Endothelial cell (in vitro differentiated cells): ENCODE data around the gene PCNX3. TPM values are rescaled to one million over a fixed set of nuclear protein-coding genes. Genes with fewer than 3 reads are reported as not detected.
A peak's percentile ranks its signal among the peaks of the same experiment; 100 is the strongest.

Experiments used
- DNase-seq: peaks from one replicate; pipeline ENCODE4 v3.0.0; 2021; ENCODE audit warnings: low spot score
- H3K27ac Mint-ChIP-seq: one replicate; pipeline ENCODE4 v1.8.0; 2021; ENCODE audit warnings: mixed read lengths, inconsistent platforms; ENCODE audit not compliant: unreplicated experiment
- H3K27me3 Mint-ChIP-seq: one replicate; pipeline ENCODE4 v1.8.0; 2021; ENCODE audit warnings: mild to moderate bottlenecking, moderate library complexity, mixed read lengths, inconsistent platforms; ENCODE audit not compliant: unreplicated experiment
- H3K36me3 Mint-ChIP-seq: one replicate; pipeline ENCODE4 v1.8.0; 2021; ENCODE audit warnings: mild to moderate bottlenecking, low read depth, mixed read lengths, inconsistent platforms; ENCODE audit not compliant: unreplicated experiment
- H3K4me1 Mint-ChIP-seq: one replicate; pipeline ENCODE4 v1.8.0; 2021; ENCODE audit warnings: mild to moderate bottlenecking, mixed read lengths, inconsistent platforms; ENCODE audit not compliant: unreplicated experiment
- H3K4me3 Mint-ChIP-seq: one replicate; pipeline ENCODE4 v1.8.0; 2021; ENCODE audit warnings: mild to moderate bottlenecking, mixed read lengths, inconsistent platforms; ENCODE audit not compliant: unreplicated experiment
- H3K9me3 Mint-ChIP-seq: one replicate; pipeline ENCODE4 v1.8.0; 2021; ENCODE audit warnings: mixed read lengths, inconsistent platforms; ENCODE audit not compliant: unreplicated experiment
- CTCF ChIP-seq: fragments of 200-600 bp; sonication (generic); IDR thresholded peaks from one replicate; pipeline ENCODE4 v1.5.0; 2021; ENCODE audit warnings: antibody characterized with exemption; ENCODE audit not compliant: unreplicated experiment
- total RNA-seq: library from RNA; stranded (reverse); fragmentation: NEBNext Ultra II Directional; extraction: Animal tissue kit (Norgen Biotek cat#: 25700); gene quantifications from one replicate; pipeline ENCODE4 v1.2.1, GENCODE V29; 2021; ENCODE audit not compliant: unreplicated experiment

Gene PCNX3
- total RNA-seq, 1 donor from 2014 or later: 76.1 TPM

DNA sequence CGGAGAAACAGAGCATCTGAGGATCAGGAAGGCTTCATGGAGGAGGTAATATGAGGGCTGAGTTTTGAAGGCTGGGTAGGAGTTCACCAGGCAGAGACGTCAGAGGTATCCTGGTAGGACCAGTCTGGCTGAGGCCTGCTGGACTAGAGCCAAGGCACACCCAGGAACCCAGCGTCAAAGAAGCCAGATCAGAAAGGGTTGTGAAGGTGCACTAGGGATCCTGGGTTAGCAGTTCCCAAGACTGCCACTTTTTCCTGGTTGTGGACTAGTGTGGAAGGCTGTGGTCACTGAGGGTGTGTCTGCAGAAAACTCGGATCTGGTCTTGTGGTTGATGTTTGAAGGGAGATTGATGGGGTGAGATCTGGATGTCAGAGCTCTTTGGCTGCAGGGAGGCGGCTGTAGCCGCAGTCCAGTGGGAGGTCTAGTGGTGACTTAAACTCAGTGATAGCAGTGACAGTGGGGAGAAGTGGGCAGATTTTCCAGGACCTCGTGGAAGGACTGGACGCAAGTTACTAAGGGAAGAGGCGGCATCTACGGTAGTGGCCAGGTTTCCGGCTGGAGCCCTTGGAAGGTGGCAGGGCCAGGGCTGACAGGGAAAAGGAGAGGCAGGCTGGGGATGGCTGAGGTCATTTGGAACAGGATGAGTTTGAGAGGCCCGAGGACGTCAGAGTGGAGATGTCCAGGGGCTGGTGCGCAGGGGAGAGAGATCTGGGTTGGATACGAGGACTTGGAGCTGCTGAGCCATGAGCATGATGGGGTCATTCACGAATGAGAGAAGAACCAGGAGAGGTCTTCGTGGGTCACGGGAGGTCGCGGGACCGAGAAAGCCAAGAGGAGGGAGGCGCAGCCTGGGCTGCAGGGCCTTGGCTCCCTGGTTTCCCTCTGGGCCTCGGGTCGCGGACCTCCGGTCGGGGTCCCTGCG, 36.3 kb downstream of the PCNX3 start:
- Mint-ChIP-seq H3K4me1 (peaks cover 54% of the 10 kb centered on the region), H3K4me3 (peak overlapping the region; percentile 72), H3K27ac (peak overlapping the region; percentile 33), H3K9me3 (no peaks in the 10 kb centered on the region), H3K36me3 (peaks cover 55% of the 10 kb centered on the region), H3K27me3 (peaks cover 43% of the 10 kb centered on the region)
- no peak for DNase-seq
- no peak for TF ChIP-seq CTCF

- no peaks in the 10 kb centered on the region for H3K9me3 Mint-ChIP-seq
- peak; percentile 96 for DNase-seq
- no peak for TF ChIP-seq CTCF
- H3K4me3 Mint-ChIP-seq: peak overlapping the region; percentile 85
- H3K4me1 Mint-ChIP-seq: peaks cover 58% of the 10 kb centered on the region
- H3K27me3 Mint-ChIP-seq: peaks cover 42% of the 10 kb centered on the region
- peaks cover 62% of the 10 kb centered on the region for H3K36me3 Mint-ChIP-seq
- H3K27ac Mint-ChIP-seq: peak overlapping the region; percentile 100
Measured at GRCh38 chr11:65652511-65653228, 37.1 kb downstream of the PCNX3 start.

- TF ChIP-seq CTCF: no peak
- H3K9me3 Mint-ChIP-seq: no peaks in the 10 kb centered on the region
- peak overlapping the region; percentile 100 for H3K27ac Mint-ChIP-seq
- H3K4me3 Mint-ChIP-seq: peak overlapping the region; percentile 85
- DNase-seq: no peak
- H3K36me3 Mint-ChIP-seq: peaks cover 58% of the 10 kb centered on the region
- peaks cover 42% of the 10 kb centered on the region for H3K27me3 Mint-ChIP-seq
- peaks cover 54% of the 10 kb centered on the region for H3K4me1 Mint-ChIP-seq
Measured at GRCh38 chr11:65653229-65654225, 38.0 kb downstream of the PCNX3 start.

DNA sequence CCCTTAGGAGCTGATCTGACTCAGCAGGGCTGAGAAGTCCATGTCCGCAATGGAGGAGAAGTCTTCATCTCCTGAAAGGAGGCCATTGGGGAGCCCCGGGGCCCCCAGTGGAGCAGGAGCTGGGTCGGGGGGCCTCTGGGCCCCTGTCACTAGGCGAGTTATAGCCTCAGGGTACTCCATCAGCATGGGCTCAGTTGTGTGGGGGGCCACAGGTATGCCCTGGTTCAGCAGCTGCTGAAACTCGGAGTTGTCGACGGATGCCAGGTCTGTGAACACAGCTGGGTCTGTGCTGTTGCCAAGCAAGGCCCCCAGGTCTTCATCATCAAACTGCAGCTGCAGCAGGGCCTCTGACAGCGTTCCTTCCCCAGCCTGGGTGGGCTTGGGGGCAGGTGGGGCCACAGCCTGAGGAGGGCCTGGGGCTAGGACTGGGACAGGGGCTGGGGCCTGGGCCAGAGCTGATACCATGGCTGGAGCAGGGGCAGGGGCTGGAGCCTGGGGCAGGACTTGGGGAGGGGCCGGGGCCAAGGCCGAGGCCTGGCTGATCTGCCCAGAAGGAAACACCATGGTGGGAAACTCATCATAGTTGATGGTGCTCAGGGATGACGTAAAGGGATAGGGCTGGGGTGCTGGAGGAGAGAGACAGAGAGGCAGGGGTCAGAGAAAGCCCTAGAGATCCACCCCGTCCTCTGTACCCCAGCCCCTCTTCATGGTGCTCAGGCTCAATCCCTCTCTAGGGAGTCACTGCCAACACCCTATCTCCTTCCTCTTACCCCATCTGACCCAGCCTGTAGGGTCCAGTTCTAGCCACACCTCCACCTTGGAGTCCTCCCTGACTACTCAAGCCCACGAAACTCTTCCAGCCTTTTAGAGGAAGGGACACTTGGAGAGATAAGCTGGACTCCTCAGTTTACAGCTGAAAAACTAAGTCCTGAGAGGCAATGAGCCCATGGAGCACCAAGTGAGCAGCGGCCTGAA, 39.1 kb downstream of the PCNX3 start:
- no peak for DNase-seq
- Mint-ChIP-seq H3K9me3 (no peaks in the 10 kb centered on the region), H3K4me1 (peaks cover 59% of the 10 kb centered on the region), H3K36me3 (peaks cover 66% of the 10 kb centered on the region), H3K4me3 (peak overlapping the region; percentile 74), H3K27ac (peak overlapping the region; percentile 89), H3K27me3 (peaks cover 43% of the 10 kb centered on the region)
- TF ChIP-seq CTCF: no peak
